ENCODE results near the gene MYL2. TPM values are rescaled to one million over a fixed set of nuclear protein-coding genes. Genes with fewer than 3 reads are reported as not detected.

The MYL2 gene
- total and polyA plus RNA-seq, 7 donors: 4.2 to 22.8 (median 19.0) TPM; not detected in 4

DNA sequence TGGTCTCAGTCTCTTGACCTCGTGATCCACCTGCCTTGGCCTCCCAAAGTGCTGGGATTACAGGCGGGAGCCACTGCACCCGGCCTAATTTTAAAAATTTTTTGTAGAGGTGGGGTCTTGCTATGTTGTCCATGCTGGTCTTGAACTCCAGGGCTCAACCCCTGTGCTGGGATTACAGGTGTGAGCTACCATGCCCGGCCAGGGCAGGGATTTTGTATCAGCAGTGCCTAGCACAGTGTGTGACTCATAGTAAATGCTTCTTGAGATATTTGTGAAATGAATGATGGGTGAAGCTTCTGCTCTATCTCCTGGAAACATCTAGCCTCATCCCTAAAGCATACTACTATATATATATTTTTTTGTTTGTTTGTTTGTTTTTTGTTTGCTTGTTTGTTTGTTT, 37.1 kb downstream of the MYL2 start:
- H3K27me3 ChIP-seq: no peaks in the 10 kb centered on the region
- H3K27ac ChIP-seq: no peak overlapping the region
- H3K9me3 ChIP-seq: no peaks in the 10 kb centered on the region
- H3K36me3 ChIP-seq: no peaks in the 10 kb centered on the region
- TF ChIP-seq POLR2A (IDR thresholded peaks at IDR 0.05) (no peak), EP300 (IDR thresholded peaks at IDR 0.05) (no peak), POLR2AphosphoS5 (IDR thresholded peaks at IDR 0.05) (no peak)
- TF ChIP-seq, protein P1, sequence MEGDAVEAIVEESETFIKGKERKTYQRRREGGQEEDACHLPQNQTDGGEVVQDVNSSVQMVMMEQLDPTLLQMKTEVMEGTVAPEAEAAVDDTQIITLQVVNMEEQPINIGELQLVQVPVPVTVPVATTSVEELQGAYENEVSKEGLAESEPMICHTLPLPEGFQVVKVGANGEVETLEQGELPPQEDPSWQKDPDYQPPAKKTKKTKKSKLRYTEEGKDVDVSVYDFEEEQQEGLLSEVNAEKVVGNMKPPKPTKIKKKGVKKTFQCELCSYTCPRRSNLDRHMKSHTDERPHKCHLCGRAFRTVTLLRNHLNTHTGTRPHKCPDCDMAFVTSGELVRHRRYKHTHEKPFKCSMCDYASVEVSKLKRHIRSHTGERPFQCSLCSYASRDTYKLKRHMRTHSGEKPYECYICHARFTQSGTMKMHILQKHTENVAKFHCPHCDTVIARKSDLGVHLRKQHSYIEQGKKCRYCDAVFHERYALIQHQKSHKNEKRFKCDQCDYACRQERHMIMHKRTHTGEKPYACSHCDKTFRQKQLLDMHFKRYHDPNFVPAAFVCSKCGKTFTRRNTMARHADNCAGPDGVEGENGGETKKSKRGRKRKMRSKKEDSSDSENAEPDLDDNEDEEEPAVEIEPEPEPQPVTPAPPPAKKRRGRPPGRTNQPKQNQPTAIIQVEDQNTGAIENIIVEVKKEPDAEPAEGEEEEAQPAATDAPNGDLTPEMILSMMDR (IDR thresholded peaks at IDR 0.05): no peak
- DNase-seq: no peak
- intact Hi-C loops (cut with DNase I): loop anchor here (10.0 kb wide), 1 partner anchor 378 kb away; the partner anchor contains the start of genes RAD9B and VPS29
- H3K4me1 ChIP-seq: peaks cover 0 to 8% (median 4%) of the 10 kb centered on the region in 4 donors
- 87 to 90% methylated on average over 4 of the region's 4 CpGs for WGBS, 2 donors
- H3K4me3 ChIP-seq: no peak overlapping the region

DNA sequence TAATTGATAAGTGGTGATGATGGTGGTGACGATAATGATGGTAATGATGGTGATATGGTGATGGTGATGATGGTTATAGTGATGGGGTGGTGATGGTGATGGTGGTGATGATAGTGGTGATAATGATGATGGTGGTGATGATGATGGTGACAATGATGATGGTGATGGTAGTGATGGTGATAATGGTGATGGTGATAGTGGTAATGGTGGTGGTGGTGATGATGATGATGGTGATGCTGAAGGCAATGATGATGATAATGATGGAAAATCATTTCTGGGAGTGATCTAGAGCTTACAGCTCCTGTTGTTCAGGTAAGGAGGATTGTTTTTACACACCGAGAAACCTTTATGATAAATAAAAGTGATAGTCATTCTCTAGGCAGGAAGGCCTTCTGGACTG, 39.7 kb downstream of the MYL2 start:
- WGBS, 2 donors: 88 to 90% methylated on average over 2 of the region's 2 CpGs
- H3K36me3 ChIP-seq: no peaks in the 10 kb centered on the region
- H3K27ac ChIP-seq: no peak overlapping the region
- H3K9me3 ChIP-seq: no peaks in the 10 kb centered on the region
- H3K27me3 ChIP-seq: no peaks in the 10 kb centered on the region
- no peak for DNase-seq
- no peak overlapping the region for H3K4me3 ChIP-seq
- TF ChIP-seq EP300 (IDR thresholded peaks at IDR 0.05) (no peak), POLR2AphosphoS5 (IDR thresholded peaks at IDR 0.05) (no peak), POLR2A (IDR thresholded peaks at IDR 0.05) (no peak)
- TF ChIP-seq, protein P1 (IDR thresholded peaks at IDR 0.05): no peak
- H3K4me1 ChIP-seq: peaks cover 0 to 13% (median 5%) of the 10 kb centered on the region in 4 donors
- intact Hi-C loops (cut with DNase I): loop anchor here (2.0 to 10.0 kb wide), 2 partner anchors 136 to 376 kb away; partner anchors contain the start of genes RAD9B and VPS29

DNA sequence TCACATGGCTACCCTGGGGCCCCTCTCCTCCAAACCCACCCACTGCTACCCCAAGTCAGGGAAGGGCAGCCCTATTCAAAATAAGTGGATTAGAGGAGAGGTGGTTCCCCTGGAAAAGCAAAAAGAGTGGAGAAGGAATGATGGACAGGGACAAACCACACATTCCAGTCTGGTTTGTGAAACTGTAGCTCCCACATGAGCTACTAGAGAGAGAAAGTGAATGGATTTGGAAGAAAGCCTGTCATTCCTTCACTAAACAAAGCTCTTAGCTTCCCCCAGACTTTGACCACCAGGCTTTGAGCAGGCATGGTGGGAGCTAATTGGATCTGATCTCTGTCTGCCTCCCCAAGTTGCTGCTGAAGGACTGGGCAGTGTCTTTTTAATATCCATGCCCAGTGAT, 45.6 kb downstream of the MYL2 start:
- TF ChIP-seq POLR2A (IDR thresholded peaks at IDR 0.05): no peak
- no peak for DNase-seq
- H3K4me3 ChIP-seq: no peak overlapping the region
- peaks cover 0 to 13% (median 5%) of the 10 kb centered on the region in 4 donors for H3K4me1 ChIP-seq
- H3K27me3 ChIP-seq: no peaks in the 10 kb centered on the region
- no peaks in the 10 kb centered on the region for H3K36me3 ChIP-seq
- no peaks in the 10 kb centered on the region for H3K9me3 ChIP-seq
- no peak overlapping the region for H3K27ac ChIP-seq
- intact Hi-C loops (cut with DNase I): no loop called here

DNA sequence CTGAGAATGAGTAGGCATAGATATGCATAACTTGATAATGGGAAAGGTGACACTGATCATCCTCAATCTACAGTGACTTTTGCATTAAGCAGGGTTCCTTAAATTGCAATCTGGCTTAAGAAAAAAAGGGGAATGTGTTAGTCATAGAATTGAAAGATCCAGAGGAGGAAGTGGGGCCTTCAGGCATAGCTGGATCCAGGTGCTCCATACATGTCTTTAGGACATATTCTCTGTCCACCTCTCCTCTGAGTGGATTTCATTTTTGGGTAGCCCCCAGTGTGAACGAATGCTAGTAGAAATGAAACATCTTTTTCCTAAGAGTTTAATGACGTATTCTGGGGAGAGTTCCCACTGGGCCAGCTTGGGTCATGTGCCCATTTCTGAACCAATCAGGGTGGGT, 46.0 kb downstream of the MYL2 start:
- no peaks in the 10 kb centered on the region for H3K36me3 ChIP-seq
- no peak overlapping the region for H3K27ac ChIP-seq
- no peak for TF ChIP-seq POLR2A (IDR thresholded peaks at IDR 0.05)
- intact Hi-C loops (cut with DNase I): no loop called here
- 82 to 87% methylated on average over 2 of the region's 2 CpGs for WGBS, 2 donors
- no peak for DNase-seq
- H3K9me3 ChIP-seq: no peaks in the 10 kb centered on the region
- no peaks in the 10 kb centered on the region for H3K27me3 ChIP-seq
- H3K4me3 ChIP-seq: no peak overlapping the region
- H3K4me1 ChIP-seq: peaks cover 0 to 13% (median 5%) of the 10 kb centered on the region in 4 donors

DNA sequence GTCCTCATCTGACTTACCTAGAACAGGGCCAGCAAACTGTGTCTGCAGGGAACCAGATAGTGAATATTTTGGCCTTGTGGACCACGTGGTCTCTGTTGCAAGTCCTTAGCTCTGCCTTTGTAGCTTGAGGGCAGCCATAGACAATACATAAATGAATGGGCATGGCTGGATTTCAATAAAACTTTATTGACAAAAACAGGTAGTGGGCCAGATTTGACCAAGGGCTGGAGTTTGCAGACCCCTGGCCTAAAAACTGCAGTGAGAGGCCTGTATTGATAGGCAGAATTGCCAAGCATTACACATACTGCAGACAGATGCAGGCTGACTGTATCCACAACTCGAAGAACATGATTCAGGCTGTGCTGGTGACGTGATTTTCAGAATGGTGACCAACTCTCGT, 48.3 kb downstream of the MYL2 start:
- H3K27me3 ChIP-seq: no peaks in the 10 kb centered on the region
- TF ChIP-seq, protein P1 (IDR thresholded peaks at IDR 0.05): no peak
- TF ChIP-seq POLR2AphosphoS5 (IDR thresholded peaks at IDR 0.05) (no peak), POLR2A (IDR thresholded peaks at IDR 0.05) (no peak), EP300 (IDR thresholded peaks at IDR 0.05) (no peak)
- H3K4me1 ChIP-seq: no peaks in the 10 kb centered on the region
- 57 to 76% methylated on average over 4 of the region's 4 CpGs for WGBS, 2 donors
- no peak overlapping the region for H3K27ac ChIP-seq
- intact Hi-C loops (cut with DNase I): no loop called here
- H3K9me3 ChIP-seq: no peaks in the 10 kb centered on the region
- H3K36me3 ChIP-seq: no peaks in the 10 kb centered on the region
- no peak overlapping the region for H3K4me3 ChIP-seq
- no peak for DNase-seq

DNA sequence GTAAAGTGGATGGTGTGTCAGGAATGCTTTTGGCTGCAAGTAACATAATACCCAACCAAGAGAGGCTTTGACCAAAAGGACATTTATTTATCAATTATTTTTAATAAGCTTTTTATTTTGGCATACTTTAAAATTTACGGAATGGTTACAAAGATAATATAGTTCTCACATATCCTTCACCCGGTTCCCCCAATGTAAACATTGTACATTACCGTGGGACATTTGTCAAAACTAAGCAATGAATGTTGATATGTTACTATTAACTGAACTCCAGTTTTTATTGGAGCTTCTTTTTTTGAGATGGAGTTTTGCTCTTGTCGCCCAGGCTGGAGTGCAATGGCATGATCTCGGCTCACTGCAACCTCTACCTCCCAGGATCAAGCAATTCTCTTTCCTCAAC, 50.6 kb downstream of the MYL2 start:
- Histone ChIP-seq H3K27ac (no peak overlapping the region), H3K4me3 (no peak overlapping the region), H3K4me1 (no peaks in the 10 kb centered on the region), H3K36me3 (no peaks in the 10 kb centered on the region), H3K27me3 (no peaks in the 10 kb centered on the region), H3K9me3 (no peaks in the 10 kb centered on the region)
- intact Hi-C loops (cut with DNase I): no loop called here
- DNase-seq: no peak
- no peak for TF ChIP-seq EP300 (IDR thresholded peaks at IDR 0.05)
- TF ChIP-seq, protein P1 (IDR thresholded peaks at IDR 0.05): no peak
- TF ChIP-seq POLR2A (IDR thresholded peaks at IDR 0.05): no peak
- TF ChIP-seq POLR2AphosphoS5 (IDR thresholded peaks at IDR 0.05): no peak
- 85 to 89% methylated on average over 5 of the region's 5 CpGs for WGBS, 2 donors
